Activated naive CD4-positive, alpha-beta T cell treated with anti-CD3 and anti-CD28 coated beads, Interleukin-2, amount 50 U/mL, for 72 hours (primary cell): ENCODE results near the gene NXF1. TPM values are rescaled to one million over a fixed set of nuclear protein-coding genes. Genes with fewer than 3 reads are reported as not detected.

Source experiments
- ATAC-seq, 2 donors: fragments of 150-1000 bp; cut with Tn5 transposase; 2 replicates each; pipeline ENCODE4 v1.10.0; 2021; ENCODE audit warnings: mild to moderate bottlenecking in 2 of 2, moderate library complexity in 2 of 2
- DNase-seq, 2 donors: peaks; one replicate each; pipeline ENCODE4 v3.0.0; 2021 to 2022; ENCODE audit warnings: low spot score in 2 of 2
- H3K27ac Mint-ChIP-seq, 2 donors: one replicate each; pipeline ENCODE4 v1.8.0; 2022; ENCODE audit warnings: mild to moderate bottlenecking in 2 of 2, mixed read lengths in 2 of 2
- H3K36me3 Mint-ChIP-seq, 2 donors: one replicate each; pipeline ENCODE4 v1.8.0; 2022; ENCODE audit warnings: mixed read lengths in 2 of 2
- H3K9me3 Mint-ChIP-seq, 2 donors: one replicate each; pipeline ENCODE4 v1.8.0; 2022; ENCODE audit warnings: mixed read lengths in 2 of 2
- total RNA-seq, 2 donors: library from RNA; stranded (reverse); gene quantifications; one replicate each; pipeline ENCODE4 v1.2.3, GENCODE V29; 2022

NXF1 gene
- total RNA-seq, 2 donors from 2014 or later: 104 to 132 TPM

- H3K9me3 Mint-ChIP-seq: no peaks in the 10 kb centered on the region
- H3K36me3 Mint-ChIP-seq: peaks cover 24 to 45% of the 10 kb centered on the region in 2 donors
- peak; percentile 42 to 51 for ATAC-seq
- peak overlapping the region; percentile 98 to 100 for H3K27ac Mint-ChIP-seq
- DNase-seq: peak in 1 of 2 donors; percentile 33
Measured at GRCh38 chr11:62804310-62805075, 747 bp downstream of the NXF1 start.

GRCh38 chr11:62801071-62801470 lies 4.2 kb downstream of the NXF1 start:
- no peaks in the 10 kb centered on the region for H3K9me3 Mint-ChIP-seq
- ATAC-seq (no peak), DNase-seq (no peak)
- H3K27ac Mint-ChIP-seq: peak overlapping the region; percentile 81 to 88
- peaks cover 27 to 48% of the 10 kb centered on the region in 2 donors for H3K36me3 Mint-ChIP-seq

- Mint-ChIP-seq H3K9me3 (no peaks in the 10 kb centered on the region), H3K27ac (peak overlapping the region; percentile 72 to 96), H3K36me3 (peaks cover 23 to 49% of the 10 kb centered on the region in 2 donors)
- ATAC-seq (peak; percentile 6 to 14), DNase-seq (no peak)
Measured at GRCh38 chr11:62799486-62799885, 5.8 kb downstream of the NXF1 start.

- no peaks in the 10 kb centered on the region for H3K9me3 Mint-ChIP-seq
- peak overlapping the region in 1 of 2 donors; percentile 72 for H3K27ac Mint-ChIP-seq
- H3K36me3 Mint-ChIP-seq: peaks cover 23 to 39% of the 10 kb centered on the region in 2 donors
- no peak for DNase-seq
- ATAC-seq: no peak
Measured at GRCh38 chr11:62796281-62796680, 9.0 kb downstream of the NXF1 start.

- ATAC-seq (no peak), DNase-seq (no peak)
- Mint-ChIP-seq H3K27ac (peak overlapping the region; percentile 18 to 83), H3K9me3 (no peaks in the 10 kb centered on the region), H3K36me3 (peaks cover 35 to 38% of the 10 kb centered on the region in 2 donors)
Measured at GRCh38 chr11:62794201-62794775, 11.0 kb downstream of the NXF1 start.

- peaks cover 42 to 44% of the 10 kb centered on the region in 2 donors for H3K36me3 Mint-ChIP-seq
- DNase-seq: no peak
- peak overlapping the region; percentile 82 to 90 for H3K27ac Mint-ChIP-seq
- H3K9me3 Mint-ChIP-seq: no peaks in the 10 kb centered on the region
- ATAC-seq: peak in 1 of 2 donors; percentile 8
Measured at GRCh38 chr11:62792202-62792575, 13.1 kb downstream of the NXF1 start.

GRCh38 chr11:62791501-62792201 lies 13.6 kb downstream of the NXF1 start, which contains the start of gene TMEM223:
TMEM223 (minus strand) TSS chr11:62792006; CDS start chr11:62791994, 12 bp downstream.
- peak within 1 kb of the TSS; percentile 90 to 98 for H3K27ac Mint-ChIP-seq
- no peaks in the 10 kb centered on the region for H3K9me3 Mint-ChIP-seq
- ATAC-seq: peak; percentile 74 to 80
- peaks cover 43 to 46% of the 10 kb centered on the region in 2 donors for H3K36me3 Mint-ChIP-seq
- peak; percentile 87 to 94 for DNase-seq

GRCh38 chr11:62789576-62789975 lies 15.7 kb downstream of the NXF1 start:
- ATAC-seq: no peak
- DNase-seq: no peak
- Mint-ChIP-seq H3K27ac (peak overlapping the region; percentile 75 to 90), H3K9me3 (no peaks in the 10 kb centered on the region), H3K36me3 (peaks cover 33 to 40% of the 10 kb centered on the region in 2 donors)

GRCh38 chr11:62788991-62789390 lies 16.2 kb downstream of the NXF1 start:
- H3K27ac Mint-ChIP-seq: peak overlapping the region; percentile 75 to 90
- DNase-seq (no peak), ATAC-seq (no peak)

GRCh38 chr11:62787005-62787759 lies 18.1 kb downstream of the NXF1 start, which contains the start of gene TMEM179B:
TMEM179B (plus strand) TSS chr11:62787402; CDS start chr11:62787432, 30 bp downstream.
- H3K27ac Mint-ChIP-seq: peak within 1 kb of the TSS; percentile 90 to 91
- peaks cover 32 to 34% of the 10 kb centered on the region in 2 donors for H3K36me3 Mint-ChIP-seq
- peak; percentile 79 to 80 for ATAC-seq
- H3K9me3 Mint-ChIP-seq: no peaks in the 10 kb centered on the region
- peak; percentile 94 to 97 for DNase-seq

More at GRCh38 chr11:62788991-62789390, 16.2 kb downstream of the NXF1 start:
- peaks cover 33 to 37% of the 10 kb centered on the region in 2 donors for H3K36me3 Mint-ChIP-seq
- H3K9me3 Mint-ChIP-seq: no peaks in the 10 kb centered on the region

- ATAC-seq: peak; percentile 69 to 74
- H3K36me3 Mint-ChIP-seq: peaks cover 27 to 29% of the 10 kb centered on the region in 2 donors
- DNase-seq: peak; percentile 91
- no peaks in the 10 kb centered on the region for H3K9me3 Mint-ChIP-seq
- peak overlapping the region; percentile 66 to 90 for H3K27ac Mint-ChIP-seq
Measured at GRCh38 chr11:62786318-62787004, 18.8 kb downstream of the NXF1 start.

GRCh38 chr11:62782753-62783152 lies 22.5 kb downstream of the NXF1 start:
- H3K36me3 Mint-ChIP-seq: peaks cover 11 to 23% of the 10 kb centered on the region in 2 donors
- DNase-seq (no peak), ATAC-seq (no peak)
- no peaks in the 10 kb centered on the region for H3K9me3 Mint-ChIP-seq
- peak overlapping the region in 1 of 2 donors; percentile 14 for H3K27ac Mint-ChIP-seq

- no peaks in the 10 kb centered on the region for H3K9me3 Mint-ChIP-seq
- no peak for DNase-seq
- peak overlapping the region; percentile 79 to 93 for H3K27ac Mint-ChIP-seq
- peak in 1 of 2 donors; percentile 9 for ATAC-seq
- peaks cover 16 to 17% of the 10 kb centered on the region in 2 donors for H3K36me3 Mint-ChIP-seq
Measured at GRCh38 chr11:62778441-62778840, 26.8 kb downstream of the NXF1 start.

GRCh38 chr11:62777389-62777788 lies 27.9 kb downstream of the NXF1 start:
- no peaks in the 10 kb centered on the region for H3K9me3 Mint-ChIP-seq
- DNase-seq (no peak), ATAC-seq (peak in 1 of 2 donors; percentile 32)
- peak overlapping the region; percentile 79 to 94 for H3K27ac Mint-ChIP-seq
- H3K36me3 Mint-ChIP-seq: peaks cover 11 to 17% of the 10 kb centered on the region in 2 donors

- ATAC-seq (no peak), DNase-seq (no peak)
- H3K27ac Mint-ChIP-seq: peak overlapping the region; percentile 39 to 85
- no peaks in the 10 kb centered on the region for H3K9me3 Mint-ChIP-seq
- peaks cover 11 to 17% of the 10 kb centered on the region in 2 donors for H3K36me3 Mint-ChIP-seq
Measured at GRCh38 chr11:62775646-62776045, 29.6 kb downstream of the NXF1 start.
